GM19324 (cell line): ENCODE results near the gene PFKFB2.

Source experiments
- ATAC-seq: cut with Tn5 transposase; IDR thresholded peaks from one replicate; pipeline ENCODE4 v1.9.1; 2021; ENCODE audit warnings: mild to moderate bottlenecking, moderate library complexity; ENCODE audit not compliant: unreplicated experiment, low FRiP score

The PFKFB2 gene

DNA sequence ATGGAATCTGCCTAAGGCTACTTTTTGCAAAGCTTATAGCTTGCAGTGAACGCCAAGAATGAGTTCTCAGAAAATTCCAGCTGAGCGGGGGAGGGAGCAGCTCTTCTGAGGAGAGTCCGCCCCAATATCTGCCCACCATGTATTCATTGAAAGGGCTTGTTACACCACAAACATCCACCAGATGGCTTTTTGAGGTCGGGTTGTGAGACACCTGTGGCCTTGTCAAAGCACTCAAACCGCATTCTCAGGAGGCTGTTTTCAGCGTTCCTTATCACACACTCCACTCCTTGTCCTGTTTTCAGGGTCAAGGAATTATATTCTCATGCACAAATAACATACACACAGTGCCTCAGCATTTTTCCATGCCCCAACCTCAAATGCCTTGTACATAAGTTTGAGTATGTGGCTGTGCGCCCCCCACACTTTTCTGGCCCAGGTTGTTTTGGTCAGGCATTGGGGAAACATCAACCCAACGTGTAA, 31.7 kb downstream of the PFKFB2 start:
- no peak for ATAC-seq

DNA sequence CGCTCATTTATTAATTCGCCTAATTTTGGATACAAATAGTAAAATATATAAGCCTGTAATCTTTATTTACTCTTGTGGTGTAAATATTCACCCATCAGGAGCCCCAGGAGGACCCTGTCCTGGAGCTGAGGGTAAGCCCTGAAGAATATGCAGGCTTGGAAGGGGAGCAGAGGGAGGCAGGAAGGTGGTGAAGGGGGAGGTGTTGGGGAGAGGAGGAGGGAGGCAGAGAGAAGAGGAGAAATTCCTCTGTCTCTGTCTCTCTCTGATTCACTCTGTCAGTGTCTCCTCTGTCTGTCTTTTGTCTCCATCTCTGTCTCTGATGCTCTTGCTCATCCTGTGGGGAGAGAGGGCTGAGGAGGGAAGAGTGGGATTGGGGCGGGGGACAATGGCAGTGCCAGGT, 32.8 kb downstream of the PFKFB2 start:
- no peak for ATAC-seq

DNA sequence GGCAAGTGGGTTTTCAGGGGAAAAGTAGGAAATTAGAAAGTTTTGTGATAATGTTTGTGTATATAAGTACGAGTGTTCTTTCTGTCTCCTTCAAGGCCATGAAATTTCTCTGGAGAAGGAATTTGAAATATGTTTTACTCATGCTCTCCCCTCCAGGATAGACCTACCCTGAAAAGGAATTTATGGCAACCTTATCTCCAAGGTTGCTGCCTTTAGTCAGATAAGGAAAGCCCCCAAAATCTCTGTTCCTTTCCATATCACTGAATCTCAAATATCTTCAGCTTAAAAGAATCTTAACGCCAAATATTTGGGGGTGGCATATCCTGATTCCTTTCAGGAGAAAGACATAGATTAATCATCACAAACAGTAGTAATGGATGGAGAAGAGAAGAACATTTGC, 35.1 kb downstream of the PFKFB2 start:
- no peak for ATAC-seq

DNA sequence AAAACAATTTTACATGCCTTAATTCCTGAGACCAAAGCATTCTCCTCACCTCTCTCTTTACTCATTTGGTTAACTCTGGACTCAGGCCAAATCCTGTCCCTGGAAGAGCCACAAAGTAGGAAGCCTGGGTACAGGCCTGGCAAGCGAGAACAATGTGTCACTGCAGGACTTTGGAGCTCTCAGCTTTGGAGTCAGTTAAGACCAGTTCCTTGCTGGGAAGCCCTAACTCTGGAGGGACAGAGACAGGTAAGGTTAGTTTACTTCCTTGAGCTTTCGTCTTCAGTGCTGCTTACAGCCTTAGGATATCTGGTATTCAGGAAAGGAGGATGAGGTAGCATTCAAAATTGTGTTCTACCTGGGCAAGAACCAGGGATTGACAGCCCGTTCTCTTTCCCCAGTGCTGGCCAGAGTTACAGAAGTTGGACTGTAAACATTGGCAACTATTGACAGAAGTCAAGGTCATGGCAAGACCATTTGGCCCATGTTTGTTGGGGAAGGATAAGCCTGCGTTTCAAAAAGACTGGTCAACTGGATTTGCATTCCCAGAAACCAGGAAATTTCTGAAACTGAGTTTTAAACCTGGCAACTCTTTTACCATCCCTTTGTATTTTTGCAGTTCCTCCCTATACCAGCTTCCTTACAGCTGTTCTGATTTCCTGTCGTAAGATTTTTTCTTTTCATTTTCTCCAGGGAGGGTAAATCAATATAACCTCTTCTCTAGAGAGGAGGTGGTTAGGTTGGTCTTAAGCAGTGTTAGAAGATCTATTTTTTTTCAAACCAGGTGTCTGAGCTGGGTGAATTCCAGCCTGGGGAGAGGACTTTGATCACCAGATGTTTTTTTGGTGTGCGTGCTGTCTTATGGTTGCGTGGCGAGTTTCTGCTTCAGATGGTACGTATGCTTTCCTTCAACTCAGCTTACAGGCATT, 35.9 kb downstream of the PFKFB2 start, which contains the start of gene C4BPB:
C4BPB (plus strand) TSS at position 160 of the 926 bp plus-strand sequence; CDS start at position 832, 672 bp downstream.
- ATAC-seq, result no peak

DNA sequence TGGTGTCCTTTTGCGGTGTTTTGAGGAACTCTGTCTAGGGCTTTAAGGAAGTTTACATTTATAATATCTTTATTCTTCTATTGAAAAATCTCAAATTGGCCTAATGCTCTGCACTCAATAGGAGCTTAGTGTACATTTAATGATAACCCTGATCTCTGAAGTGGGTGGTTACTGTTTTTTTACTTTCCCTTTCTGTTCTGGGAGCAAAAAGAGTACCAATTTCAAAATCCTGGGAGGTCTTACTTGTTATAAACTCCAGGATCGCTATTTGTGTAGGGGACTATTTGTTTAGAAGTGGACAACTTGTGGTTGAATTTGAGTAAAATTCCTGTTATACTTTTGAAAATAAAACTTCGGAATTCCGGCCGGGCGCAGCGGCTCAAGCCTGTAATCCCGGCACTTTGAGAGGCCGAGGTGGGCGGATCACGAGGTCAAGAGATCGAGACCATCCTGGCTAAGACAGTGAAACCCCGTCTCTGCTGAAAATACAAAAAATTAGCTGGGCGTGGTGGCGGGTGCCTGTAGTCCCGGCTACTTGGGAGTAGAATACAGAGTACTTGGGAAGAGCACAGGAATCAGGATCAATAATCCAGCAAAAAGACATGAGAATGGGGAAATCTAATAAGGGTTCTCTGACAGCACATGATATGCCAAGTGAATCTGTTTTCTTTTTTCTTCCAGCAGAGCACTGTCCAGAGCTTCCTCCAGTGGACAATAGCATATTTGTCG, 36.7 kb downstream of the PFKFB2 start:
- ATAC-seq, result no peak

DNA sequence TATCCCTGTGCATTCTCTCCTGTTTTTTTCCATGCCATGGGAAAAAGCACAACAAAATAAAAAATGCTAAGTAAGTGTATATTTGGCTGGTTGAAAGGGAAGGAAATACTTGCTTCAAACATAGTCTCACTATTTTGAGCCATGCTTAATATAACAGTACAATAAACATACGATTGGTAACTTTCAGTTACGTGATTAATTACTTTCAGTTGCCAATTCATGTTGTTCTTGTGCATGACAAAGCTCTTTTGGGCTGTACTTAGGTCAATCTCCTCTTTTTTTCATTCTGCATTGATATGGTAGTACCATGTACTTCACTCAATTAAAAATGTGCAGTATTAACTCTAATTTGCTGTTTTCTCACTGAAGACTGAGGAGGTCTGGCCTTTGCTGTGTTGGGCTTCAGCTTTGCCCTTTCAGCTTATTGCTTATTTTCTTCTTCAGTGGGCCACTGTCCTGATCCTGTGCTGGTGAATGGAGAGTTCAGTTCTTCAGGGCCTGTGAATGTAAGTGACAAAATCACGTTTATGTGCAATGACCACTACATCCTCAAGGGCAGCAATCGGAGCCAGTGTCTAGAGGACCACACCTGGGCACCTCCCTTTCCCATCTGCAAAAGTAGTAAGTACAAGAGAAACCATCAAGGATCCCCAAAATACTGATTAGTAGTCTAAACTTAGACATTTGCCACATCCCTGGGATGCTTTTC, 38.3 kb downstream of the PFKFB2 start:
- ATAC-seq, result no peak

DNA sequence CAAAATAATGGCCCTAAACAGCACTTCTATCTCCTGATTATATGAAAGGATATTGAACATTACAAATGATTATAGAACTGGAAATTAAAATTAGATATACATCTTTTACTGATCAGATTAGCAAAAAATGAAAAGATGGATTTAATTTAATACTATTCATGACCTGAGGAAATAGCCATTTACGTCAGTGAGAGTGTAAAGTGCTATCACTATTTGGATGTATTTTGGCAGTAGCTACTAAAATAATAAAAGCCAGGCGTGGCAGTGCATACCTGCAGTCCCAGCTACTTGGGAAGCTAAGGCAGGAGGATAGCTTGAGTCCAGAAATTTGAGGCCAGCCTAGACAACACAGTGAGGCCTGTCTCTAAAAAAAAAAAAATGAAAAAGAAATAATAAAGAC, 40.9 kb downstream of the PFKFB2 start:
- no peak for ATAC-seq

DNA sequence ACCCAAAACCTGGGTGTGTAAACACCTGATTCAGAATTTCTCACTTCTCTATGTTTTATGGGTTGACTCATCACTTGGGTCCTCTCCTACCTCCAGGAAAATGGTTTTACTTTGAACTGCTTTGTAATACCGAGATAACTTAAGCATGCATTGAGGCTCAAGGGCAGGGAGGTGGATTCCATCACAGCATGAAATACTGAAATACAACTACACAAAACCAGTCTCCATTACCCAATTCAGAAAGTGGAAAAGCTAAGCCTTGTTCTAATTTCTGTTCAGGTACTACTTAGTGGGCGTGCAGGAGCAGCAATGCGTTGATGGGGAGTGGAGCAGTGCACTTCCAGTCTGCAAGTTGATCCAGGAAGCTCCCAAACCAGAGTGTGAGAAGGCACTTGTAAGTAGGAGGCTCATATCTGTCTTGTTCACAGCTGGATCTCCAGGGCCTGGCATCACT, 44.8 kb downstream of the PFKFB2 start:
- ATAC-seq, result no peak

DNA sequence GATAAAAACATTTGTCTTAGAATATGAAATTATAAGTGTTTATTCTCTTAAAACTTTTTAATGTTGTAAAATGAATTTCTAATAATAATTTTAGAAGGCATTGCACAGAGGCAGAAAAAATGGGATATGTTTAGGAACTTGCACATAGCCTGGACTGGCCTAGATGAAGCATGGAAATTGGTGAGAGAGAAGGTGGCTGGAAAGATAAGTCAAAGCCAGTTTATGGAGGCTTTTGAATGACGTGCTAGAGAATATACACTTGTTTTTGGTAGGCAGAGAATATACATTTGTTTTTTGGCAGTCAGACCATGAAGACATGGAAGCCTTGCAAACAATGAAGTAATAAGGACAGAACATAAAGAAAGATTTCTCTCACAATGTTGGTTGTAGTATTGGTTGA, 48.6 kb downstream of the PFKFB2 start:
- no peak for ATAC-seq

DNA sequence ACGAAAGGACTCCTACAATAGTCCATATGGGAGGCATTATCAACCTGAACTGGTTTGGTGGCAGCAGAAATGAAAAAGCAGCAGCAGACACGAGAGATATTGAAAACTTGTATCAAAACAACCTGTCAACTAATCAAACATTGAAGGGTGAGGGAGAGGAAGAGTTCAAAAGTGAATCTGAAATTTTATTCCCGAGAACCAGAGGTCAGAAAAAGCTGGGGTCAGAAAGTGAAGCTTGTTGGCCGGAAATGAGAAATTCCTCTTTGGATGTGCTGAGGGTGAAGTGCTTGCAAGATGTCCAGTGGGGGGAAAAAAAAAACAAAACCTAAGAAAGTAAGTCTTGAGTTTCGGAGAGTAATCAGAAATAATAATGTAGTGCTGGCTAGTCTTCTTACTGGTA, 49.1 kb downstream of the PFKFB2 start:
- no peak for ATAC-seq

DNA sequence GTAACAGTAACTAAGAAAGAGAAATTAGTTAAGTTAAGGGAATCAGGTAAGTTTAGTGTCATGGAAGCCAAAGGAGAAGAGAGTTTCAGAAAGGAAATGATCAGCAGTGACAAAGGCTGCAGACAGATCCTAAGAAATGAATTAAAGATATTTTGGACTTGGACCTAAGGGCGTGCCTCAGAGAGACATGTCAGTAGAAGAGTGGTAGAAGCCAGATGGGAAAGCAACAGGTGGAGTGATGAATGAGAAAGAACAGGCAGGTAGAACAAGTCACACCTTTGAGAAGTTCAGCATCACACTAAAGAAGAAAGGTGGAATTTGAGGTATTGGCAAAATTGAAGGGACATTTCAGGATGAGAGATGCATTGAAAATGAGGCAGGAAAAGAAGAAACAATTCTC, 49.6 kb downstream of the PFKFB2 start:
- ATAC-seq, result no peak

DNA sequence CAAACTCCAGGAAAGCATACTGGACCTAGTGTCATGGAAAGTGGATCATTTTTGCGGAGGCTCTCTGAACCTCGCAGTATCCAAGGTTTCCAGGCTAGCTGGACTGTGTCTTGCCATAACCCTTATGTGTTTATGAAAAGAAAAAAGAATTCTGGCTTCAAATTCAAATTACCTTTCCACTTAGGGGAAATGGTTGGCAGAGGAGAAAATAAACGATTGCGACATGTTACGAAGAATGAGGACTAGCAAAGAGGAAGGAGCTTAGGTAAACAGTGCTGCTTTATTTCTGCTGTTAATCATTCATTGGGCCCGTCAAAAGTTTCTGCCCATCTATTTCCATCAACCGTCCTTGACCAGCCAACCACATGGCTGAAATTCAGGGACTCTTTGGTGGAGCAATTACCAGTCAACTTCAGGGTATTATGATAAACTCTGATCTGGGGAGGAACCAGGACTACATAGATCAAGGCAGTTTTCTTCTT, 50.9 kb downstream of the PFKFB2 start, which contains the start of gene C4BPA:
C4BPA (plus strand) TSS at position 342 of the 482 bp plus-strand sequence. CDS start 8,793 bp downstream, outside the sequence.
- no peak for ATAC-seq

DNA sequence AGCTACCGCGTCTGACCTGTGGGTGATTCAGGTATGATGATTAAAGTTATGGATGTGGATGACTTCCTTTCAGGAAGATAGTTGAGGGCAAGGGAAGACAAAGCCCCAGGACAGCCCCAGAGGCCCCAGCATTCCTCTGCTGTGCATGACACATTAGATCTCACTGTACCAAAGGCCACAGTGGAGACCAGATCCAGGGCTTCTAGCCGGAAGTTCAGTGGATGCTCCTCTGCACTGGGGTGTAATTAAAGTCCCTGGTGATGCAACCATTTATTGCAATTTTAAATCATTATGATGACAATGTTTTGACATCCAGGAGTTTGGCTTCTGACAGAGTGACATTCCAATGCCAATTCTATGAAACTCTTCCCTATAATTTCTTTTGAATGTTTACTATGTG, 55.9 kb downstream of the PFKFB2 start:
- ATAC-seq, result no peak

DNA sequence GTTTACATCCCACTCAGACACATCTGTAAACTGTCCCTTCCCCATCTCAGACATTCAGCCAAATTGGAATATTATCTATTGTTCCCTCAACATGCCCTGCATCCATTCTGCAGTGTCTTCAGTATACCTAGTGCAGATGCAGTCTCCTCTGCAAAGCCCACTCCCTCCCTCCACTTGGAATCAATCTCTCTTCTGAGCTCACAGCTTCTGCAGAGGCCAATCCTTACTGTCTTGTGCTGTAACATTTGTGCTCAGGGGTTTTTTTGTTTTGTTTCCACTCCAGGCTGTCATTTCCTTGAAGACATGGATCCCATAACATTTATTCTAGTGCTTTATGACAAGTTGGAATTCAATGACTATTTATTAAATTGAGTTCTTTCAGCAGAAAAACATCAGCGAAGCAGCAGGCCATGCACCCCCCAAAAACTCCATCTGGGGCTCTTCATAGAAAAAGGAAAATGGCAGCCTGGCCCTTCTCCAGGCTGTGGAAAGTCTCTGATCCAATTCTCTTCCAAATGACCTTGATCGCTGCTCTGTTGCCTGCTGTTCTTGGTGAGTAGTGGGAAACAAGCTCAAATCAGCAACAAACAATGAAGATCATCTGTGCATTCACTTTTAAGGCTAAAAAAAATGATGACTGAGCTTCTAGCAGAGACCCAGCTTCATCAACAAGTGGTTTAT, 59.7 kb downstream of the PFKFB2 start:
- ATAC-seq, result no peak

DNA sequence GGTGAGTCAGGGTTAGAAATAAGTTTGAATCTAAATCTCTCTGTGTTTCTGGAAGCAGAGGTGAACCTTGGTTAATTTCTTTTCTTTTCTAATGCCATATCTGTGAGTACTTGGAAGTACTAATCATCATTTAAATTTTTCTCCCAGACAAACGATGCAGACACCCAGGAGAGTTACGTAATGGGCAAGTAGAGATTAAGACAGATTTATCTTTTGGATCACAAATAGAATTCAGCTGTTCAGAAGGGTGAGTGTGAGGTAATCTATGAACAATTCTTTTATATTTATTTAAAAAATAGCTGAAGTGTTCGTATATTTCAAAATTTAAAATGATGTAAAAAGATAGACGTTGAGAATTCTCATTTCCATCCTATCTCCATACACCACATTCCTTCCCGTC, 62.2 kb downstream of the PFKFB2 start:
- no peak for ATAC-seq

DNA sequence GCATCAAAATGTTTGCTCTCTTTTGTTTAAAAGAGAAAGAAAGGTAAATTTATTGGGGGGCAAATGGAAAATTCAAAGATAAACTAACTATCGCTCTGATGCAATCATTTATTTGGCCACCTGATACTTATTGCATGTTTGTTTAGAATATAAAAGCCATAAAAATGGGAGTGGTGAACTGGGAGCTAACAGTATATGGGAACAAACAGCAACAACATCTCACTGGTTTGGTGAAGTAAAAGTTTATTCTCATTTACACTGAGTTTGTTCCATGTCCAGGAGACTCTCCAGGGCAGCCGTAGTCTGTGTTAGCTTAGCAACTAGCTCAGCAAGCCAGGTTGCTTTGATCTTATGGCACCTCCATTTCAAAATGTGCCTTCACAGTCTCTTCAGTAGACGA, 71.3 kb downstream of the PFKFB2 start:
- ATAC-seq, result no peak

DNA sequence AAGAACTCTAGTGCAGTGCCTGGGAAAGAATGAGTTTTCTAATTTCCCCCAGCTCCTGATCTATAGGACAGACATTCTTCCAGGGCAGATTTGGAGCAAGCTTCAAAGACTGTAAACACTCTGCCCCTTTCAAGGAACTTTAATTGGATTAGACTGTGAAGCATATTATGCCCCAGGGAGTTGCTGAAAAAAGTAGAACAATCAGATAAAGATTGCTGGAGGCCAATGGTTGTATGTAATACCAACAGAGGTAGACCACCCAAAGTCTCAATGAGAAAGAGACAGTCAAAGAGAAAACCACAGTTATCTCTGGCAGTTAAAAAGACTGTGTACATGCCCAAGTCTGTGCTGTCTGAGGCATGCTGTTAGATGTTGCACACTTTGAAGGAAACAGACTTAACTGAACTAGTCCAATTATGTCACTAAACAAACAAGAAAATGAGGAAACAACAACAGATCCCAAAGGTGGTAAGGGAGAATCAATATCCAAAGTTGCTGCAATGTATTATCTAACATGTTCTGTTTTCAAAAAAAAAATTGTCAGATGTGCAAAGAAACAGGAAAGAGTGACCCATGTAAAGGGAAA, 75.4 kb downstream of the PFKFB2 start:
- no peak for ATAC-seq

DNA sequence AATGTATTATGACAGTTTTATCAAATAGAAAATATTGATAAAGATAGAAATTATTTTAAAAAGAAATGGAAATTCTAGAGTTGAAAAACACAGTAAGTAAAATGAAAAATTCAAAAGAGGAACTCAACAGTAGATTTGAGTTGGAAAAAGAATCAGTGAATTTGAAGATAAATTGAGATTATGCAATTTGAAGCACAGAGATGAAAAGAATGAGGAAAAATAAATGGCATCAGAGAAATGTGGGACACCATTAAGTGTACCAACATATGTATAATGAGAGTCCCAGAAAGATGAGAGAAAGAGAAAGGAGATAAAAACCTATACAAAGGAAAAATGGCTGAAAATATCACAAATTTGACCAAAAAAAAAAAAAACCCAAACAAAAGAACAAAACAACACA, 76.0 kb downstream of the PFKFB2 start:
- no peak for ATAC-seq
